ENCODE results near the gene DOCK11. TPM values are rescaled to one million over a fixed set of nuclear protein-coding genes. Genes with fewer than 3 reads are reported as not detected.
A peak's percentile ranks its signal among the peaks of the same experiment; 100 is the strongest.

The DOCK11 gene
- total and polyA plus RNA-seq, 9 of the 15 experiments (the other 6 are each of a cell fraction or from before 2014, with no cell fraction given): 41.8 to 77.8 (median 50.9) TPM

GRCh38 chrX:118495061-118495921 lies at the start of gene DOCK11 (continued):
- 0 out of 2 replicates have a peak, but pooled peaks have one; percentile 13 for TF ChIP-seq HCFC1 (IDR thresholded peaks at IDR 0.05; ENCODE audit: low read depth, low read length)
- TF ChIP-seq SRSF9 (IDR thresholded peaks at IDR 0.05; ENCODE audit: borderline replicate concordance, low read depth, low read length): no peak
- TF ChIP-seq, protein P1, sequence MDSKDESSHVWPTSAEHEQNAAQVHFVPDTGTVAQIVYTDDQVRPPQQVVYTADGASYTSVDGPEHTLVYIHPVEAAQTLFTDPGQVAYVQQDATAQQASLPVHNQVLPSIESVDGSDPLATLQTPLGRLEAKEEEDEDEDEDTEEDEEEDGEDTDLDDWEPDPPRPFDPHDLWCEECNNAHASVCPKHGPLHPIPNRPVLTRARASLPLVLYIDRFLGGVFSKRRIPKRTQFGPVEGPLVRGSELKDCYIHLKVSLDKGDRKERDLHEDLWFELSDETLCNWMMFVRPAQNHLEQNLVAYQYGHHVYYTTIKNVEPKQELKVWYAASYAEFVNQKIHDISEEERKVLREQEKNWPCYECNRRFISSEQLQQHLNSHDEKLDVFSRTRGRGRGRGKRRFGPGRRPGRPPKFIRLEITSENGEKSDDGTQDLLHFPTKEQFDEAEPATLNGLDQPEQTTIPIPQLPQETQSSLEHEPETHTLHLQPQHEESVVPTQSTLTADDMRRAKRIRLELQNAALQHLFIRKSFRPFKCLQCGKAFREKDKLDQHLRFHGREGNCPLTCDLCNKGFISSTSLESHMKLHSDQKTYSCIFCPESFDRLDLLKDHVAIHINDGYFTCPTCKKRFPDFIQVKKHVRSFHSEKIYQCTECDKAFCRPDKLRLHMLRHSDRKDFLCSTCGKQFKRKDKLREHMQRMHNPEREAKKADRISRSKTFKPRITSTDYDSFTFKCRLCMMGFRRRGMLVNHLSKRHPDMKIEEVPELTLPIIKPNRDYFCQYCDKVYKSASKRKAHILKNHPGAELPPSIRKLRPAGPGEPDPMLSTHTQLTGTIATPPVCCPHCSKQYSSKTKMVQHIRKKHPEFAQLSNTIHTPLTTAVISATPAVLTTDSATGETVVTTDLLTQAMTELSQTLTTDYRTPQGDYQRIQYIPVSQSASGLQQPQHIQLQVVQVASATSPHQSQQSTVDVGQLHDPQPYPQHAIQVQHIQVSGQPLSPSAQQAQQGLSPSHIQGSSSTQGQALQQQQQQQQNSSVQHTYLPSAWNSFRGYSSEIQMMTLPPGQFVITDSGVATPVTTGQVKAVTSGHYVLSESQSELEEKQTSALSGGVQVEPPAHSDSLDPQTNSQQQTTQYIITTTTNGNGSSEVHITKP (IDR thresholded peaks at IDR 0.05; ENCODE audit: partially characterized antibody): peak; percentile 18
- TF ChIP-seq ZBED1 (IDR thresholded peaks at IDR 0.05): no peak
- no peak for TF ChIP-seq ZC3H8 (IDR thresholded peaks at IDR 0.05)
- TF ChIP-seq ELF4 (CRISPR knock-in tag; IDR thresholded peaks at IDR 0.05): 0 out of 2 replicates have a peak, but pooled peaks have one; percentile 48
- peak in 1 of 2 experiments; percentile 88; a peak in 2 of 4 replicates for TF ChIP-seq MAZ (CRISPR knock-in tag; conservative IDR thresholded peaks at IDR 0.05 in 1 of 2, IDR thresholded peaks at IDR 0.05 in 1 of 2)
- no peak for TF ChIP-seq FOXA1 (IDR thresholded peaks at IDR 0.05; ENCODE audit: borderline replicate concordance)
- no peak for TF ChIP-seq POLR3A (IDR thresholded peaks at IDR 0.05; ENCODE audit: borderline replicate concordance, extremely low read depth, insufficient read depth, insufficient read length)
- TF ChIP-seq ZNF165 (CRISPR knock-in tag; IDR thresholded peaks at IDR 0.05; ENCODE audit: borderline replicate concordance): no peak
- TF ChIP-seq ZNF239 (CRISPR knock-in tag; IDR thresholded peaks at IDR 0.05): no peak
- TF ChIP-seq ZNF253 (CRISPR knock-in tag; conservative IDR thresholded peaks at IDR 0.05): no peak
- TF ChIP-seq SMC3 (conservative IDR thresholded peaks at IDR 0.05; ENCODE audit: insufficient read depth, low read depth, low read length): no peak
- peak; percentile 85 for TF ChIP-seq POLR2G (IDR thresholded peaks at IDR 0.05; ENCODE audit: low read depth, low read length)
- TF ChIP-seq HBP1 (CRISPR knock-in tag; IDR thresholded peaks at IDR 0.05): 0 out of 2 replicates have a peak, but pooled peaks have one; percentile 66
- 0 out of 2 replicates have a peak, but pooled peaks have one; percentile 45 for TF ChIP-seq SMARCE1 (IDR thresholded peaks at IDR 0.05)
- peak; percentile 58; the same call in 1 of the 2 replicates for TF ChIP-seq ARID4B (CRISPR knock-in tag; IDR thresholded peaks at IDR 0.05)
